Measurements from ENCODE around the gene SCAMP1.
"Not testable (repeated sequence)": the region's sequence is repeated elsewhere in the genome, so short reads cannot be mapped to it uniquely, and the experiment has no call there.

SCAMP1 gene

GRCh38 chr5:78424665-78425064 lies 64.2 kb downstream of the SCAMP1 start:
- DNase-seq (ENCODE audit: low spot score): no peak

GRCh38 chr5:78429332-78429980 lies 69.0 kb downstream of the SCAMP1 start:
- DNase-seq (ENCODE audit: low spot score): no peak

GRCh38 chr5:78430866-78431265 lies 70.4 kb downstream of the SCAMP1 start:
- no peak for DNase-seq (ENCODE audit: low spot score)

- no peak for DNase-seq (ENCODE audit: low spot score)
These were observed 73.6 kb downstream of the SCAMP1 start for GRCh38 chr5:78433972-78434371.

- DNase-seq (ENCODE audit: low spot score): no peak
These were observed 87.5 kb downstream of the SCAMP1 start for GRCh38 chr5:78447775-78448424.

GRCh38 chr5:78449103-78449502 lies 88.7 kb downstream of the SCAMP1 start:
- DNase-seq (ENCODE audit: low spot score): no peak

- DNase-seq (ENCODE audit: low spot score): not testable (repeated sequence)
These were observed 97.1 kb downstream of the SCAMP1 start for GRCh38 chr5:78457507-78457906.

- no peak for DNase-seq (ENCODE audit: low spot score)
These were observed 98.4 kb downstream of the SCAMP1 start for GRCh38 chr5:78458843-78459242.

- no peak for DNase-seq (ENCODE audit: low spot score)
These were observed 106.7 kb downstream of the SCAMP1 start for GRCh38 chr5:78467140-78467539.

GRCh38 chr5:78467752-78468357 lies 107.4 kb downstream of the SCAMP1 start:
- DNase-seq (ENCODE audit: low spot score): peak; percentile 43

GRCh38 chr5:78471896-78472295 lies 111.5 kb downstream of the SCAMP1 start:
- no peak for DNase-seq (ENCODE audit: low spot score)

- DNase-seq (ENCODE audit: low spot score): no peak
These were observed 112.2 kb downstream of the SCAMP1 start for GRCh38 chr5:78472469-78473106.

- no peak for DNase-seq (ENCODE audit: low spot score)
These were observed 113.3 kb downstream of the SCAMP1 start for GRCh38 chr5:78473751-78474150.

GRCh38 chr5:78475370-78475769 lies 115.0 kb downstream of the SCAMP1 start:
- no peak for DNase-seq (ENCODE audit: low spot score)

GRCh38 chr5:78476795-78477194 lies 116.4 kb downstream of the SCAMP1 start:
- DNase-seq (ENCODE audit: low spot score): no peak

GRCh38 chr5:78482948-78483347 lies 122.5 kb downstream of the SCAMP1 start:
- no peak for DNase-seq (ENCODE audit: low spot score)

- DNase-seq (ENCODE audit: low spot score): peak; percentile 65
These were observed 123.5 kb downstream of the SCAMP1 start for GRCh38 chr5:78483809-78484521.

GRCh38 chr5:78486218-78486617 lies 125.8 kb downstream of the SCAMP1 start:
- DNase-seq (ENCODE audit: low spot score): no peak

GRCh38 chr5:78487846-78488245 lies 127.4 kb downstream of the SCAMP1 start:
- no peak for DNase-seq (ENCODE audit: low spot score)

GRCh38 chr5:78490709-78491485 lies 130.5 kb downstream of the SCAMP1 start:
- no peak for DNase-seq (ENCODE audit: low spot score)

GRCh38 chr5:78492224-78492623 lies 131.8 kb downstream of the SCAMP1 start:
- no peak for DNase-seq (ENCODE audit: low spot score)

- no peak for DNase-seq (ENCODE audit: low spot score)
These were observed 132.2 kb downstream of the SCAMP1 start for GRCh38 chr5:78492650-78493049.
